Uterus (tissue), 2 donors: ENCODE data around the gene NCMAP.

Source experiments
- CTCF ChIP-seq, 4 experiments: fragments of 200-600 bp in 2 of 4; fragments of 450-650 bp in 2 of 4; sonication (generic) in 2 of 4; IDR thresholded peaks; one replicate each; pipeline ENCODE4 v1.5.1; 2016 to 2019; ENCODE audit warnings: antibody characterized with exemption in 4 of 4, mild to moderate bottlenecking in 2 of 4, moderate library complexity in 1 of 4
- POLR2A ChIP-seq, 2 donors: fragments of 450-650 bp; IDR thresholded peaks; one replicate each; pipeline ENCODE4 v1.6.1; 2016; ENCODE audit warnings: antibody characterized with exemption in 2 of 2, mild to moderate bottlenecking in 1 of 2, moderate library complexity in 1 of 2

- TF ChIP-seq POLR2A (IDR thresholded peaks at IDR 0.05) (no peak), CTCF (IDR thresholded peaks at IDR 0.05) (no peak)
These were observed 3.8 kb upstream of the NCMAP start for GRCh38 chr1:24551960-24552571.
